Endothelial cell of umbilical vein (primary cell): Measurements from ENCODE around the gene SEMA5A. TPM values are rescaled to one million over a fixed set of nuclear protein-coding genes. Genes with fewer than 3 reads are reported as not detected.

Source experiments
- BruUV-seq: library from RNA; stranded (reverse); fragments of 400-500 nt; replicated peaks from 2 replicates; lab custom pipeline; 2021; lab: Mats Ljungman, UMichigan
- CTCF ChIA-PET: fragments of 300-600, 350-600 bp; sonication (Branson Sonifier 250); formaldehyde crosslinking; loops from one replicate; lab custom pipeline; 2021; ENCODE audit warnings: antibody characterized with exemption, inconsistent platforms; lab: Charles Lee
- POLR2A ChIA-PET: fragments of 300-600, 350-600 bp; sonication (Branson Sonifier 250); formaldehyde crosslinking; loops from one replicate; lab custom pipeline; 2021; ENCODE audit warnings: antibody characterized with exemption, inconsistent platforms; lab: Charles Lee
- DNase-seq: peaks from one replicate; pipeline ENCODE4 v3.0.0-alpha.2; 2011; ENCODE audit warnings: low read depth, low spot score
- FAIRE-seq: peaks from 2 replicates; lab custom pipeline; 2011; peaks lifted over from hg19 to GRCh38; lab: Jason Lieb, UNC
- H2AFZ ChIP-seq: 2 replicates; pipeline ENCODE4 v1.6.0; 2012; ENCODE audit warnings: low read depth, low read length, control low read depth, inconsistent platforms
- H3K27ac ChIP-seq: 2 replicates; pipeline ENCODE4 v1.5.1; 2011; ENCODE audit warnings: low read depth, mild to moderate bottlenecking, control low read depth, low read length, moderate library complexity; ENCODE audit not compliant: insufficient read depth
- H3K27me3 ChIP-seq, 2 experiments: 2 replicates each; pipeline versions ENCODE4 v1.6.0 to v1.6.1; 2011; ENCODE audit warnings: low read length in 2 of 2, mixed read lengths in 1 of 2; ENCODE audit not compliant: control insufficient read depth in 2 of 2, insufficient read depth in 2 of 2
- H3K36me3 ChIP-seq, 2 experiments: 2 replicates in 1 of 2; 3 replicates in 1 of 2; pipeline ENCODE4 v1.5.1; 2011; ENCODE audit warnings: low read length in 2 of 2, mild to moderate bottlenecking in 1 of 2, moderate library complexity in 1 of 2; ENCODE audit not compliant: control insufficient read depth in 2 of 2, insufficient read depth in 2 of 2; ENCODE audit errors: extremely low read depth in 1 of 2
- H3K4me1 ChIP-seq: 3 replicates; pipeline ENCODE4 v1.5.1; 2011; ENCODE audit warnings: mild to moderate bottlenecking, low read length; ENCODE audit not compliant: control insufficient read depth, insufficient read depth; ENCODE audit errors: extremely low read depth
- H3K4me2 ChIP-seq: 2 replicates; pipeline ENCODE4 v1.6.1; 2011; ENCODE audit warnings: low read length, control low read depth, mixed read lengths; ENCODE audit not compliant: insufficient read depth
- H3K4me3 ChIP-seq, 3 experiments: fragments of 200-600 bp in 1 of 3; sonication (generic), shearing (Covaris generic) in 1 of 3; replicated peaks in 1 of 3; 2 replicates each; pipeline ENCODE4 v1.5.1; 2011 to 2016; ENCODE audit warnings: control low read depth in 3 of 3, low read length in 3 of 3, mild to moderate bottlenecking in 2 of 3, inconsistent platforms in 1 of 3, low read depth in 1 of 3, moderate library complexity in 1 of 3; ENCODE audit not compliant: insufficient read depth in 1 of 3
- H3K79me2 ChIP-seq: 2 replicates; pipeline ENCODE4 v1.6.0; 2012; ENCODE audit warnings: low read length, inconsistent platforms; ENCODE audit not compliant: control insufficient read depth, insufficient read depth
- H3K9ac ChIP-seq: replicated peaks from 2 replicates; pipeline ENCODE3; 2011; ENCODE audit warnings: low read length, control low read depth; ENCODE audit not compliant: insufficient read depth; ENCODE audit errors: extremely low read depth
- H3K9me1 ChIP-seq: replicated peaks from 3 replicates; pipeline ENCODE4 v1.6.0; 2011; ENCODE audit warnings: mild to moderate bottlenecking, low read length; ENCODE audit not compliant: control insufficient read depth, insufficient read depth; ENCODE audit errors: extremely low read depth
- H3K9me3 ChIP-seq: replicated peaks from 2 replicates; pipeline ENCODE4 v1.5.1; 2012; ENCODE audit warnings: low read length, inconsistent platforms; ENCODE audit not compliant: control insufficient read depth, insufficient read depth
- H4K20me1 ChIP-seq: replicated peaks from 2 replicates; pipeline ENCODE3; 2011; ENCODE audit warnings: mild to moderate bottlenecking, low read length; ENCODE audit not compliant: control insufficient read depth, insufficient read depth; ENCODE audit errors: extremely low read depth
- EZH2 ChIP-seq: IDR thresholded peaks from 2 replicates; pipeline ENCODE4 v1.6.1; 2012; ENCODE audit warnings: borderline replicate concordance, low read depth, mild to moderate bottlenecking, moderate library complexity, low read length, inconsistent platforms; ENCODE audit not compliant: severe bottlenecking
- FOS ChIP-seq: IDR thresholded peaks from 2 replicates; pipeline ENCODE4 v1.6.1; 2011; ENCODE audit warnings: mild to moderate bottlenecking, low read length, moderate library complexity, borderline replicate concordance; ENCODE audit not compliant: insufficient read depth
- GATA2 ChIP-seq: IDR thresholded peaks from 2 replicates; pipeline ENCODE4 v1.7.0; 2011; ENCODE audit warnings: low read depth, mild to moderate bottlenecking, moderate library complexity, mixed read lengths, low read length; ENCODE audit not compliant: insufficient read length, insufficient read depth
- JUN ChIP-seq: IDR thresholded peaks from 2 replicates; pipeline ENCODE4 v1.6.1; 2011; ENCODE audit warnings: borderline replicate concordance, low read depth; ENCODE audit not compliant: insufficient read length, insufficient read depth
- MYC ChIP-seq: IDR thresholded peaks from one replicate; pipeline ENCODE4 v1.6.1; 2011; ENCODE audit warnings: mild to moderate bottlenecking, low read depth, low read length
- POLR2A ChIP-seq: IDR thresholded peaks from 2 replicates; pipeline ENCODE4 v1.6.1; 2012; ENCODE audit warnings: low read depth, mild to moderate bottlenecking, control low read depth, low read length
- POLR2AphosphoS5 ChIP-seq: IDR thresholded peaks from 2 replicates; pipeline ENCODE4 v1.6.1; 2012; ENCODE audit warnings: low read depth, mild to moderate bottlenecking, control low read depth, low read length, moderate library complexity; ENCODE audit not compliant: insufficient read depth
- dilution Hi-C: fragments of 300-500 bp; cut with MboI; formaldehyde crosslinking; loops from one replicate; pipeline ENCODE4 v1.15.0; 2019; ENCODE audit warnings: low sequenced_read_pairs; ENCODE audit not compliant: extremely low pct_ligation_motif_present
- intact Hi-C: fragments of 100-400 bp; cut with micrococcal nuclease; formaldehyde crosslinking; loops from one replicate; pipeline ENCODE4 v1.10.0; 2022
- polyA plus RNA-seq, 4 experiments: library from polyadenylated mRNA; depleted of rRNA in 3 of 4; stranded (reverse) in 3 of 4; unstranded in 1 of 4; fragments of >200 nt; gene quantifications; 2 replicates each; pipeline versions ENCODE4 v1.2.1 to v1.2.3, GENCODE V29; 2011 to 2012; ENCODE audit warnings: missing spikeins in 1 of 4
- total RNA-seq: library from RNA; stranded (reverse); gene quantifications from 2 replicates; pipeline ENCODE4 v1.2.3, GENCODE V29; 2021
- TF ChIP-seq, protein P1 (sequence below): IDR thresholded peaks from 2 replicates; pipeline ENCODE4 v1.6.1; 2011; ENCODE audit not compliant: insufficient read depth, insufficient read length
- TF ChIP-seq, protein P2 (sequence below), 2 donors: IDR thresholded peaks; 1 replicate in 1 of 2; 2 replicates in 1 of 2; pipeline ENCODE4 v1.5.1; 2011; ENCODE audit warnings: low read length in 2 of 2, mild to moderate bottlenecking in 2 of 2, moderate library complexity in 2 of 2, control low read depth in 1 of 2, inconsistent platforms in 1 of 2, low read depth in 1 of 2; ENCODE audit not compliant: insufficient read depth in 1 of 2; ENCODE audit errors: extremely low read depth in 1 of 2

The SEMA5A gene
- total and polyA plus RNA-seq, 2 donors (not counting 3 experiments of a cell fraction or from before 2014, with no cell fraction given): 0.04 to 0.06 TPM

DNA sequence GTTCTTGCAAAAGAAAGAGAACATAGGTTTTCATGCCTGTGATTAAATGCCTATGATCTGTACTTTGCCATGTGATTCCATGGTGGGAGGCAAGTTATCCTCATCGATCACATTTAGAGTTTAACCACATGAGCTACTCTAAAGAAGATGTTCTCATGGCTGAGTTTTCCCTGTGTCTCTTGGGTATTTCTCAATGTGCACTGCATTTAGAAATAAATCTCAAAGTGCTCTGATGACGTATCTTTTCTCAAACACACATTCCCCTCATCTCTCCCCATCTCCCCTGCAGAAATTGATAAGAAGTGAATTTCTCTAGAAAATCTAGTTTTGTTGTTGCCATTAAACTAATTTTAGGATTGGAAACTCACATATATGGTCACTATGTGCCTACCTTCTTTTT is 282.2 kb downstream of the SEMA5A start:
- H3K9me1 ChIP-seq: no peaks in the 10 kb centered on the region
- no peak overlapping the region for H3K4me2 ChIP-seq
- H3K79me2 ChIP-seq: no peaks in the 10 kb centered on the region
- intact Hi-C loops (no loop called here), dilution Hi-C loops (no loop called here)
- TF ChIP-seq JUN: no peak
- TF ChIP-seq, protein P1, sequence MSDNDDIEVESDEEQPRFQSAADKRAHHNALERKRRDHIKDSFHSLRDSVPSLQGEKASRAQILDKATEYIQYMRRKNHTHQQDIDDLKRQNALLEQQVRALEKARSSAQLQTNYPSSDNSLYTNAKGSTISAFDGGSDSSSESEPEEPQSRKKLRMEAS: no peak
- TF ChIP-seq MYC: no peak
- TF ChIP-seq FOS: no peak
- TF ChIP-seq EZH2: no peak
- TF ChIP-seq, protein P2, sequence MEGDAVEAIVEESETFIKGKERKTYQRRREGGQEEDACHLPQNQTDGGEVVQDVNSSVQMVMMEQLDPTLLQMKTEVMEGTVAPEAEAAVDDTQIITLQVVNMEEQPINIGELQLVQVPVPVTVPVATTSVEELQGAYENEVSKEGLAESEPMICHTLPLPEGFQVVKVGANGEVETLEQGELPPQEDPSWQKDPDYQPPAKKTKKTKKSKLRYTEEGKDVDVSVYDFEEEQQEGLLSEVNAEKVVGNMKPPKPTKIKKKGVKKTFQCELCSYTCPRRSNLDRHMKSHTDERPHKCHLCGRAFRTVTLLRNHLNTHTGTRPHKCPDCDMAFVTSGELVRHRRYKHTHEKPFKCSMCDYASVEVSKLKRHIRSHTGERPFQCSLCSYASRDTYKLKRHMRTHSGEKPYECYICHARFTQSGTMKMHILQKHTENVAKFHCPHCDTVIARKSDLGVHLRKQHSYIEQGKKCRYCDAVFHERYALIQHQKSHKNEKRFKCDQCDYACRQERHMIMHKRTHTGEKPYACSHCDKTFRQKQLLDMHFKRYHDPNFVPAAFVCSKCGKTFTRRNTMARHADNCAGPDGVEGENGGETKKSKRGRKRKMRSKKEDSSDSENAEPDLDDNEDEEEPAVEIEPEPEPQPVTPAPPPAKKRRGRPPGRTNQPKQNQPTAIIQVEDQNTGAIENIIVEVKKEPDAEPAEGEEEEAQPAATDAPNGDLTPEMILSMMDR (IDR thresholded peaks at IDR 0.05; ENCODE audit: extremely low read depth in 1 of 2, insufficient read depth in 1 of 2, low read depth in 1 of 2, low read length in 2 of 2): no peak
- no peak for TF ChIP-seq POLR2A
- no peak for TF ChIP-seq POLR2AphosphoS5
- TF ChIP-seq GATA2: no peak
- FAIRE-seq (no peak), DNase-seq (no peak)
- no peaks in the 10 kb centered on the region for H3K27me3 ChIP-seq
- no peaks in the 10 kb centered on the region for H3K4me1 ChIP-seq
- H2AFZ ChIP-seq: no peak overlapping the region
- ChIA-PET POLR2A (no interaction called here), CTCF (no interaction called here)
- H4K20me1 ChIP-seq: no peaks in the 10 kb centered on the region
- no peak overlapping the region for H3K27ac ChIP-seq
- no TSS peak for BruUV-seq
- no peak overlapping the region for H3K9ac ChIP-seq
- no peak overlapping the region for H3K4me3 ChIP-seq
- H3K9me3 ChIP-seq: no peaks in the 10 kb centered on the region
- H3K36me3 ChIP-seq: no peaks in the 10 kb centered on the region
